Neural progenitor cell (in vitro differentiated cells): Measurements from ENCODE around the gene FILIP1.

Experiments
- EZH2 ChIP-seq: fragments of 200-600 bp; sonication (generic); IDR thresholded peaks from 2 replicates; pipeline ENCODE4 v1.6.1; 2017; ENCODE audit warnings: antibody characterized with exemption, mild to moderate bottlenecking, moderate library complexity
- EZH2phosphoT487 ChIP-seq: fragments of 200-600 bp; sonication (generic); IDR thresholded peaks from 2 replicates; pipeline ENCODE4 v1.6.1; 2017; ENCODE audit warnings: antibody characterized with exemption
- TF ChIP-seq, protein P1 (sequence below): fragments of 200-600 bp; sonication (generic); IDR thresholded peaks from 2 replicates; pipeline ENCODE4 v1.5.1; 2017; ENCODE audit warnings: antibody characterized with exemption, mild to moderate bottlenecking

DNA sequence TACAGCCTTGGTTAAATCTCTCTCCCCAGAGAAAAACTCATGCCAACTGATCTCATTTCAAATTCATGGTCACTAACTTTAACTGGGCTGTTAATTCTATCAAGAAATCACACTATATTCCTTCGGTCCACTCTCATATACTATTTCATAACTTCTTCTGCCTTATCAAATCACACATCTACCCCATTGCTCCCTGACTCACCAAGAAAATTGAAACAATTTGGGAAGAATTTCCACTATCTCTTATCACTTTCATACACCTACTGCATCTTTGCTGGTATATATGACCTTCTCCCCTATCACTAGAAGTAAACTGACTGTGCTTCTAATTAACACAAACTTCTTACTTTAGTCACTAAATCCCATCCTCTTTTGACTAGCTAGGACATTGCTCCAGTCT, 102.3 kb downstream of the FILIP1 start:
- TF ChIP-seq, protein P1, sequence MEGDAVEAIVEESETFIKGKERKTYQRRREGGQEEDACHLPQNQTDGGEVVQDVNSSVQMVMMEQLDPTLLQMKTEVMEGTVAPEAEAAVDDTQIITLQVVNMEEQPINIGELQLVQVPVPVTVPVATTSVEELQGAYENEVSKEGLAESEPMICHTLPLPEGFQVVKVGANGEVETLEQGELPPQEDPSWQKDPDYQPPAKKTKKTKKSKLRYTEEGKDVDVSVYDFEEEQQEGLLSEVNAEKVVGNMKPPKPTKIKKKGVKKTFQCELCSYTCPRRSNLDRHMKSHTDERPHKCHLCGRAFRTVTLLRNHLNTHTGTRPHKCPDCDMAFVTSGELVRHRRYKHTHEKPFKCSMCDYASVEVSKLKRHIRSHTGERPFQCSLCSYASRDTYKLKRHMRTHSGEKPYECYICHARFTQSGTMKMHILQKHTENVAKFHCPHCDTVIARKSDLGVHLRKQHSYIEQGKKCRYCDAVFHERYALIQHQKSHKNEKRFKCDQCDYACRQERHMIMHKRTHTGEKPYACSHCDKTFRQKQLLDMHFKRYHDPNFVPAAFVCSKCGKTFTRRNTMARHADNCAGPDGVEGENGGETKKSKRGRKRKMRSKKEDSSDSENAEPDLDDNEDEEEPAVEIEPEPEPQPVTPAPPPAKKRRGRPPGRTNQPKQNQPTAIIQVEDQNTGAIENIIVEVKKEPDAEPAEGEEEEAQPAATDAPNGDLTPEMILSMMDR, result no peak
- TF ChIP-seq EZH2phosphoT487 (no peak), EZH2 (no peak)
